Activated CD8-positive, alpha-beta T cell treated with anti-CD3 and anti-CD28 coated beads for 36 hours (primary cell): ENCODE data around the gene PKHD1. TPM values are rescaled to one million over a fixed set of nuclear protein-coding genes. Genes with fewer than 3 reads are reported as not detected.

Source experiments
- ATAC-seq: fragments of 200-7000 bp; cut with Tn5 transposase; one replicate; pipeline ENCODE4 v1.10.0; 2021; ENCODE audit warnings: mild to moderate bottlenecking, moderate library complexity
- CTCF ChIA-PET: fragments of 350-600 bp; sonication (Branson Sonifier 250); formaldehyde crosslinking; loops from one replicate; lab custom pipeline; 2021; ENCODE audit warnings: antibody characterized with exemption; lab: Charles Lee
- POLR2A ChIA-PET: fragments of 350-600 bp; sonication (Branson Sonifier 250); formaldehyde crosslinking; loops from one replicate; lab custom pipeline; 2021; ENCODE audit warnings: antibody characterized with exemption; lab: Charles Lee
- DNase-seq: peaks from one replicate; pipeline ENCODE4 v3.0.0-alpha.2; 2020
- H3K27ac Mint-ChIP-seq: one replicate; pipeline ENCODE4 v1.8.0; 2021; ENCODE audit warnings: mild to moderate bottlenecking, mixed read lengths
- H3K27me3 Mint-ChIP-seq: one replicate; pipeline ENCODE4 v1.8.0; 2021; ENCODE audit warnings: mixed read lengths
- H3K36me3 Mint-ChIP-seq: one replicate; pipeline ENCODE4 v1.8.0; 2021; ENCODE audit warnings: low read depth, mixed read lengths
- H3K4me1 Mint-ChIP-seq: one replicate; pipeline ENCODE4 v1.8.0; 2021; ENCODE audit warnings: low read depth, mixed read lengths
- H3K4me3 Mint-ChIP-seq: one replicate; pipeline ENCODE4 v1.8.0; 2021; ENCODE audit warnings: mild to moderate bottlenecking, moderate library complexity, mixed read lengths
- H3K9me3 Mint-ChIP-seq: one replicate; pipeline ENCODE4 v1.8.0; 2021; ENCODE audit warnings: mixed read lengths
- CTCF ChIP-seq: fragments of 200-600 bp; IDR thresholded peaks from one replicate; pipeline ENCODE4 v1.8.0; 2022; ENCODE audit warnings: antibody characterized with exemption, mild to moderate bottlenecking
- intact Hi-C: fragments of 100-400 bp; cut with micrococcal nuclease; formaldehyde crosslinking; loops from one replicate; pipeline ENCODE4 v1.10.0; 2022
- total RNA-seq, 2 experiments: library from RNA; stranded (reverse); gene quantifications; one replicate each; pipeline ENCODE4 v1.2.3, GENCODE V29; 2021

Gene PKHD1
- total RNA-seq, 2 experiments from 2014 or later, result not detected

DNA sequence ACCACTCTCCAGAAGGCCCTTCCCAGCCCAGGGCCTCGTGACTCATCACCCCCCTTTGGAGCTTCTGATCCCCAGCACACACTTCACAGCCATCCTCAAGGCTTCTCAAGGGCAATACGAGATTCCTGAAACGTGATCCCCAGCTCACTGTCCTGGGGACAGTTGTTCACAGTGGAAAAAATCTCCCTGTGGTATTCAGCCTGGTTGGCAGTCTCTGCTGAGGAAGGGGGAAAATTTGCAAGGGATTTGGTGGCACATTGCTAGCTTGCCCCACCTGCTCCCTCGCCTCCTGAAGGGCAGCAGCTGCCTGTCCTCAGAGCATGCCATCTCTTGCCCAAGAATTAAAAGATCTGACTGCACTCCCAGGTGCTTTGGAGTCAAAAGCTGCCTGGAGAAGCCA, 20.7 kb upstream of the PKHD1 start:
- Mint-ChIP-seq H3K4me3 (no peak overlapping the region), H3K9me3 (no peaks in the 10 kb centered on the region), H3K4me1 (no peaks in the 10 kb centered on the region), H3K27ac (no peak overlapping the region), H3K27me3 (peaks cover 17% of the 10 kb centered on the region), H3K36me3 (peaks cover 2% of the 10 kb centered on the region)
- ChIA-PET POLR2A (no interaction called here), CTCF (no interaction called here)
- intact Hi-C loops, result no loop called here
- TF ChIP-seq CTCF, result no peak
- DNase-seq (no peak), ATAC-seq (no peak)

- H3K4me1 Mint-ChIP-seq, result no peaks in the 10 kb centered on the region
- POLR2A ChIA-PET, result no interaction called here
- H3K27me3 Mint-ChIP-seq, result peaks cover 20% of the 10 kb centered on the region
- H3K27ac Mint-ChIP-seq, result no peak overlapping the region
- CTCF ChIA-PET, result no interaction called here
- intact Hi-C loops, result no loop called here
- H3K9me3 Mint-ChIP-seq, result no peaks in the 10 kb centered on the region
- H3K4me3 Mint-ChIP-seq, result no peak overlapping the region
- DNase-seq (no peak), ATAC-seq (no peak)
- no peak for TF ChIP-seq CTCF
- no peaks in the 10 kb centered on the region for H3K36me3 Mint-ChIP-seq
Measured at GRCh38 chr6:52106994-52107393, 19.6 kb upstream of the PKHD1 start.

DNA sequence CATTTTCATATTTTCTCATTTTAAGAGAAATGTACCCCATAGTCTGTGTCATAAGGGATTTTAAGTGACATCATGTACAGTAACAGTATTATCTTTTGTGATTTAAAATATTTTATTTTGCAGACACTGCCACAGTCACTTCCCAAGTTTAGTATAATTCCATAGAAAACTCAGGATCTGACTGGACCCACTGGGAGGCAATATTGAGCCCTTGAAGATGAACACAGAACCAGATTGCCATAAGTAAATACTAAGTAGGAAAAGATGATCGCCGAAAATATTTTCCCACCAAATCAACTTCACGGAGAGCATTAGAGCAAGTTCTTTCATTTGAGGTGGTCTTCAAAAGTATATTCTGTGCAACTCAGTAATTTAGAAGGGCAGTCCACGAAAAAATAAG, 17.6 kb upstream of the PKHD1 start:
- CTCF ChIA-PET, result interaction anchor here (1.3 kb wide), 1 partner anchor 55 kb away, joined by 3 read pairs; no protein-coding TSS in a partner anchor

DNA sequence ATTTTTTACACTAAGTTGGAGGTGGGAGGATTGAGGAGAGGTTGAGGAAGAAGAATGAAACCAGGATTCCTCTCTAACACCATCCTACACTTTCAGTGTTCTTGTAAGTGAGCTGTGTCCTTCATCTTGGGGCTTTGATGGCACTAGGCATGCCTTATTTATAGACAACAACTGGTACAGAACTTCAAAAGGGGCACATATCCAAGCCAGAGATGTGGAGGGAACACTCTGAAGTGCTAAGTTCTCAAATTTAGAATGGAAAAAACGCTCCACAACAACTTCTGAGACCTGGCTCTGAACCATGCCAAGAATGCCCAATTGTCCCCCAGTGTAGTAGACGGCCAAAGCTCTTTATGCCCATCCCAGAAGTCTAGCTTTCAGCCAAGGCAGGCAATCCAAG, 16.2 kb upstream of the PKHD1 start:
- ATAC-seq (no peak), DNase-seq (no peak)
- TF ChIP-seq CTCF, result no peak
- ChIA-PET CTCF (interaction anchor here (1.0 kb wide), 1 partner anchor 160 kb away, joined by 3 read pairs; no protein-coding TSS in a partner anchor), POLR2A (no interaction called here)
- no peaks in the 10 kb centered on the region for H3K36me3 Mint-ChIP-seq
- H3K27me3 Mint-ChIP-seq, result peaks cover 28% of the 10 kb centered on the region
- intact Hi-C loops, result no loop called here
- no peak overlapping the region for H3K27ac Mint-ChIP-seq
- H3K4me1 Mint-ChIP-seq, result no peaks in the 10 kb centered on the region
- H3K4me3 Mint-ChIP-seq, result no peak overlapping the region
- no peaks in the 10 kb centered on the region for H3K9me3 Mint-ChIP-seq

More for the DNA sequence above, 17.6 kb upstream of the PKHD1 start:
- ATAC-seq (no peak), DNase-seq (no peak)
- no peak for TF ChIP-seq CTCF
- Mint-ChIP-seq H3K4me3 (no peak overlapping the region), H3K9me3 (no peaks in the 10 kb centered on the region), H3K27me3 (peaks cover 30% of the 10 kb centered on the region), H3K36me3 (no peaks in the 10 kb centered on the region), H3K4me1 (no peaks in the 10 kb centered on the region), H3K27ac (no peak overlapping the region)
- POLR2A ChIA-PET, result no interaction called here
- intact Hi-C loops, result no loop called here

DNA sequence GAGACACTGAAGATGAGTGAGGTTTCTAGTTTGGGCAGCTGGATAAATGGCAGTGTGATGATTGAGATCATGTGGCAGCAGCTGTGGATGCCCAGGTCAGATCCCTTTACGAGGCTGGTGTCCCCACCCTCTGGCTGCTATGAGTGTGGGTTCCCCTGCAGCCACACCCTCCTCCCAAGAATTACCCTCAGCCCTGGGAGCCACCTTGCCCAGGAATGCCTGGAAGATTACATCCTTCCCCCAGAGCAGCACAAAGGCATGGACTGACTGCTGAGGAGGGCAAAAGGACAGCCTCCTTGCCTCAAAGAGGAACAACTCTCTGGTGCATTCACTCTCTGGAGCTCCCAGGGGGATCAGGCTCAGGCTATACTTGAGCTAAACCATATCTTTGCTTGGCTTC, 15.0 kb upstream of the PKHD1 start:
- TF ChIP-seq CTCF, result no peak

More for the DNA sequence above, 15.0 kb upstream of the PKHD1 start:
- no peaks in the 10 kb centered on the region for H3K9me3 Mint-ChIP-seq
- intact Hi-C loops, result no loop called here
- peaks cover 28% of the 10 kb centered on the region for H3K27me3 Mint-ChIP-seq
- H3K27ac Mint-ChIP-seq, result no peak overlapping the region
- DNase-seq, result no peak
- H3K4me3 Mint-ChIP-seq, result no peak overlapping the region
- no peaks in the 10 kb centered on the region for H3K36me3 Mint-ChIP-seq
- no peaks in the 10 kb centered on the region for H3K4me1 Mint-ChIP-seq
- CTCF ChIA-PET, result no interaction called here
- no peak for ATAC-seq
- POLR2A ChIA-PET, result no interaction called here
